Mesendoderm (in vitro differentiated cells): ENCODE data around the gene FEZF1. TPM values are rescaled to one million over a fixed set of nuclear protein-coding genes. Genes with fewer than 3 reads are reported as not detected.
A peak's percentile ranks its signal among the peaks of the same experiment; 100 is the strongest.

Experiments
- DNase-seq: peaks from one replicate; pipeline ENCODE4 v3.0.0; 2013
- H2AK5ac ChIP-seq: 2 replicates; pipeline ENCODE4 v1.6.1; 2013; ENCODE audit warnings: low read length, inconsistent platforms
- H2BK120ac ChIP-seq: 2 replicates; pipeline ENCODE4 v1.6.1; 2013; ENCODE audit warnings: low read depth, mild to moderate bottlenecking, low read length, moderate library complexity, mixed read lengths
- H2BK15ac ChIP-seq: replicated peaks from 2 replicates; pipeline ENCODE4 v1.6.1; 2013; ENCODE audit warnings: low read depth, mild to moderate bottlenecking, moderate library complexity
- H2BK5ac ChIP-seq: 2 replicates; pipeline ENCODE4 v1.6.1; 2013; ENCODE audit warnings: low read length, inconsistent platforms
- H3K18ac ChIP-seq: 2 replicates; pipeline ENCODE4 v1.6.1; 2013; ENCODE audit warnings: mild to moderate bottlenecking, low read length, mixed read lengths
- H3K23ac ChIP-seq: one replicate; pipeline ENCODE4 v1.6.1; 2013; ENCODE audit warnings: low read length
- H3K27ac ChIP-seq: 2 replicates; pipeline ENCODE4 v1.5.1; 2013; ENCODE audit warnings: low read depth, mild to moderate bottlenecking, inconsistent platforms, low read length, moderate library complexity
- H3K27me3 ChIP-seq: 2 replicates; pipeline ENCODE4 v1.6.1; 2013; ENCODE audit warnings: low read length, control low read depth, mild to moderate bottlenecking, inconsistent platforms; ENCODE audit not compliant: insufficient read depth, poor library complexity
- H3K36me3 ChIP-seq: 2 replicates; pipeline ENCODE4 v1.6.1; 2013; ENCODE audit warnings: low read length, inconsistent platforms; ENCODE audit not compliant: control insufficient read depth, insufficient read depth
- H3K4ac ChIP-seq: one replicate; pipeline ENCODE4 v1.6.1; 2013; ENCODE audit warnings: low read depth, mild to moderate bottlenecking, low read length, moderate library complexity
- H3K4me1 ChIP-seq: 2 replicates; pipeline ENCODE4 v1.6.1; 2013; ENCODE audit warnings: low read depth, low read length, inconsistent platforms; ENCODE audit not compliant: control insufficient read depth
- H3K4me2 ChIP-seq: 2 replicates; pipeline ENCODE4 v1.6.1; 2013; ENCODE audit warnings: low read length
- H3K4me3 ChIP-seq: 2 replicates; pipeline ENCODE4 v1.5.1; 2013; ENCODE audit warnings: mild to moderate bottlenecking, low read length
- H3K56ac ChIP-seq: one replicate; pipeline ENCODE4 v1.6.1; 2013; ENCODE audit warnings: low read length
- H3K79me1 ChIP-seq: 2 replicates; pipeline ENCODE4 v1.6.1; 2013; ENCODE audit warnings: low read length, inconsistent platforms
- H3K79me2 ChIP-seq: 2 replicates; pipeline ENCODE4 v1.6.1; 2013; ENCODE audit warnings: mild to moderate bottlenecking, low read length; ENCODE audit not compliant: control insufficient read depth, insufficient read depth
- H3K9ac ChIP-seq: 2 replicates; pipeline ENCODE4 v1.6.1; 2013; ENCODE audit warnings: low read length, inconsistent platforms
- H4K5ac ChIP-seq: one replicate; pipeline ENCODE4 v1.6.1; 2013; ENCODE audit warnings: low read length
- H4K8ac ChIP-seq: one replicate; pipeline ENCODE4 v1.6.1; 2013; ENCODE audit warnings: low read depth, mild to moderate bottlenecking, control low read depth, low read length, moderate library complexity
- WGBS: extraction: QIAGEN DNeasy Blood & Tissue Kit; methylation state at CpG from one replicate; pipeline ENCODE4 v1.1.7; 2013; ENCODE audit warnings: low lambda C conversion rate, missing lambda C conversion rate; ENCODE audit not compliant: insufficient coverage; ENCODE audit errors: extremely low coverage; 5-methylcytosine and 5-hydroxymethylcytosine counted together
- polyA plus RNA-seq, 2 experiments: library from polyadenylated mRNA; stranded (reverse); fragments of 200-250 nt; gene quantifications; one replicate each; pipeline ENCODE4 v1.2.3, GENCODE V29; 2013

Gene FEZF1
- 0.46 TPM for polyA plus RNA-seq (2013, experiment 1 of 2)
- polyA plus RNA-seq (2013, experiment 2 of 2) = 0.24 TPM

GRCh38 chr7:122304319-122304975, at the start of gene FEZF1:
Gene FEZF1, minus strand, starts transcription at chr7:122304750. Its CDS starts 313 bp downstream, at chr7:122304437.
- Histone ChIP-seq H2AK5ac (no peak within 1 kb of the TSS), H2BK15ac (no peak within 1 kb of the TSS), H3K56ac (peak within 1 kb of the TSS; percentile 59), H3K79me2 (no peaks in the 10 kb centered on the region), H3K36me3 (no peaks in the 10 kb centered on the region), H3K27me3 (peaks cover 43% of the 10 kb centered on the region), H3K4me2 (peak within 1 kb of the TSS; percentile 98), H4K8ac (no peak within 1 kb of the TSS), H4K5ac (no peak within 1 kb of the TSS), H3K9ac (peak within 1 kb of the TSS; percentile 30), H3K4ac (no peak within 1 kb of the TSS), H3K27ac (no peak within 1 kb of the TSS), H3K23ac (peak within 1 kb of the TSS; percentile 1), H3K4me1 (peaks cover 4% of the 10 kb centered on the region), H3K79me1 (no peaks in the 10 kb centered on the region), H3K4me3 (peak within 1 kb of the TSS; percentile 12), H3K18ac (no peak within 1 kb of the TSS), H2BK120ac (no peak within 1 kb of the TSS), H2BK5ac (no peak within 1 kb of the TSS)
- no CpG with 5 or more reads among the region's 35 CpGs for WGBS
- DNase-seq = peak; percentile 68

- H3K27ac ChIP-seq = no peak overlapping the region
Observed at GRCh38 chr7:122352454-122352853, 47.9 kb upstream of the FEZF1 start.

GRCh38 chr7:122350701-122351100, 46.2 kb upstream of the FEZF1 start:
- H3K9ac ChIP-seq = no peak overlapping the region
- no CpG with 5 or more reads among the region's 3 CpGs for WGBS
- DNase-seq = peak; percentile 31
- no peak overlapping the region for H2AK5ac ChIP-seq
- no peak overlapping the region for H3K4me2 ChIP-seq
- H3K18ac ChIP-seq = no peak overlapping the region
- H2BK120ac ChIP-seq = no peak overlapping the region
- no peak overlapping the region for H3K4me3 ChIP-seq
- H4K5ac ChIP-seq = no peak overlapping the region
- H2BK5ac ChIP-seq = no peak overlapping the region
- H3K79me1 ChIP-seq = no peaks in the 10 kb centered on the region
- no peak overlapping the region for H3K23ac ChIP-seq
- H4K8ac ChIP-seq = no peak overlapping the region
- H3K36me3 ChIP-seq = no peaks in the 10 kb centered on the region
- no peak overlapping the region for H2BK15ac ChIP-seq
- H3K27ac ChIP-seq = no peak overlapping the region
- H3K27me3 ChIP-seq = no peaks in the 10 kb centered on the region
- H3K4me1 ChIP-seq = no peaks in the 10 kb centered on the region
- H3K4ac ChIP-seq = no peak overlapping the region
- H3K56ac ChIP-seq = no peak overlapping the region
- no peaks in the 10 kb centered on the region for H3K79me2 ChIP-seq

More at GRCh38 chr7:122352454-122352853, 47.9 kb upstream of the FEZF1 start:
- H3K27me3 ChIP-seq = no peaks in the 10 kb centered on the region
- H3K79me2 ChIP-seq = no peaks in the 10 kb centered on the region
- H3K9ac ChIP-seq = no peak overlapping the region
- no peak overlapping the region for H2BK5ac ChIP-seq
- peak; percentile 42 for DNase-seq
- WGBS = no CpG with 5 or more reads among the region's 3 CpGs
- H4K5ac ChIP-seq = no peak overlapping the region
- no peaks in the 10 kb centered on the region for H3K4me1 ChIP-seq
- H3K18ac ChIP-seq = no peak overlapping the region
- no peak overlapping the region for H3K4ac ChIP-seq
- no peak overlapping the region for H3K4me2 ChIP-seq
- no peak overlapping the region for H2BK120ac ChIP-seq
- H3K79me1 ChIP-seq = no peaks in the 10 kb centered on the region
- no peak overlapping the region for H3K4me3 ChIP-seq
- H3K56ac ChIP-seq = no peak overlapping the region
- no peak overlapping the region for H3K23ac ChIP-seq
- no peak overlapping the region for H4K8ac ChIP-seq
- no peak overlapping the region for H2BK15ac ChIP-seq
- H3K36me3 ChIP-seq = no peaks in the 10 kb centered on the region
- H2AK5ac ChIP-seq = no peak overlapping the region

GRCh38 chr7:122344303-122344620, 39.7 kb upstream of the FEZF1 start:
- Histone ChIP-seq H4K5ac (no peak overlapping the region), H2BK5ac (no peak overlapping the region), H3K23ac (no peak overlapping the region), H3K4me2 (no peak overlapping the region), H3K4me1 (no peaks in the 10 kb centered on the region), H3K4ac (no peak overlapping the region), H2BK120ac (no peak overlapping the region), H4K8ac (no peak overlapping the region), H3K27ac (no peak overlapping the region), H3K27me3 (no peaks in the 10 kb centered on the region), H3K79me2 (no peaks in the 10 kb centered on the region), H3K9ac (no peak overlapping the region), H2BK15ac (no peak overlapping the region), H3K4me3 (no peak overlapping the region), H3K56ac (no peak overlapping the region), H3K36me3 (no peaks in the 10 kb centered on the region), H3K18ac (no peak overlapping the region), H3K79me1 (no peaks in the 10 kb centered on the region), H2AK5ac (no peak overlapping the region)
- no peak for DNase-seq
- no CpG with 5 or more reads among the region's 1 CpG for WGBS

GRCh38 chr7:122343601-122344302, 39.2 kb upstream of the FEZF1 start:
- no peak overlapping the region for H3K23ac ChIP-seq
- H3K27me3 ChIP-seq = no peaks in the 10 kb centered on the region
- no peak overlapping the region for H3K9ac ChIP-seq
- WGBS = no CpG with 5 or more reads among the region's 7 CpGs
- no peak overlapping the region for H4K5ac ChIP-seq
- H3K79me2 ChIP-seq = no peaks in the 10 kb centered on the region
- H2BK15ac ChIP-seq = no peak overlapping the region
- no peak for DNase-seq
- H3K36me3 ChIP-seq = no peaks in the 10 kb centered on the region
- H2BK120ac ChIP-seq = no peak overlapping the region
- no peak overlapping the region for H2AK5ac ChIP-seq
- no peak overlapping the region for H2BK5ac ChIP-seq
- H3K4ac ChIP-seq = no peak overlapping the region
- no peaks in the 10 kb centered on the region for H3K4me1 ChIP-seq
- no peak overlapping the region for H3K18ac ChIP-seq
- H4K8ac ChIP-seq = no peak overlapping the region
- H3K79me1 ChIP-seq = no peaks in the 10 kb centered on the region
- no peak overlapping the region for H3K4me3 ChIP-seq
- no peak overlapping the region for H3K4me2 ChIP-seq
- H3K56ac ChIP-seq = no peak overlapping the region
- H3K27ac ChIP-seq = no peak overlapping the region
